ENCODE data around the gene SEMA4D. TPM values are rescaled to one million over a fixed set of nuclear protein-coding genes. Genes with fewer than 3 reads are reported as not detected.
"Not testable (repeated sequence)": the region's sequence is repeated elsewhere in the genome, so short reads cannot be mapped to it uniquely, and the experiment has no call there.

The SEMA4D gene
- total RNA-seq, 1 donor from 2014 or later: 79.7 TPM

DNA sequence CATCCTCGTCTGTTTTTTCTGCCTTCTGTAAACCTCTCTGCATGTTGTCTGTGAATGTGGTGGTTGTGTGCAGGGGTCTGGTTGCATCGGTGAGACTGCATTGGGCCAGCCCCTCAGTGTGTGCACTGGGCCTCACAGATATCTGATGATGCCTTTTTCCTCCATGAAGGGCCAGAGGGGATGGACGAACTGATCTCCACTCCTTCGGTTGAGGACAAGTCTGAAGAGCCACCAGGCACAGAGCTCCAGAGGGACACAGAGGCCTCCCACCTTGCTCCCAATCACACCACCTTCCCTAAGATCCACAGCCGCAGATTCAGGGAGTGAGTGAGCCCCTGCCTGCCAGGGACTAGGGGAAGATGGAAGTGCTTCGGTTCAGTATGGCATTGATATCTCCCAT, 148.3 kb downstream of the SEMA4D start:
- intact Hi-C loops (cut with micrococcal nuclease): no loop called here
- ATAC-seq (ENCODE audit: low read depth): no peak
- Mint-ChIP-seq H3K4me3 (no peak overlapping the region), H3K36me3 (ENCODE audit: low read depth) (peaks cover 96% of the 10 kb centered on the region), H3K27me3 (no peaks in the 10 kb centered on the region), H3K9me3 (no peaks in the 10 kb centered on the region), H3K27ac (no peak overlapping the region), H3K4me1 (peaks cover 10% of the 10 kb centered on the region)
- no peak for TF ChIP-seq CTCF (IDR thresholded peaks at IDR 0.05)
- no peak for DNase-seq
- ChIA-PET CTCF (no interaction called here), POLR2A (no interaction called here)

- intact Hi-C loops (cut with micrococcal nuclease): no loop called here
- Mint-ChIP-seq H3K9me3 (no peaks in the 10 kb centered on the region), H3K4me3 (no peak overlapping the region), H3K4me1 (peaks cover 8% of the 10 kb centered on the region), H3K36me3 (ENCODE audit: low read depth) (peaks cover 97% of the 10 kb centered on the region), H3K27me3 (no peaks in the 10 kb centered on the region), H3K27ac (no peak overlapping the region)
- POLR2A ChIA-PET: no interaction called here
- no peak for DNase-seq
- ATAC-seq (ENCODE audit: low read depth): no peak
- no peak for TF ChIP-seq CTCF (IDR thresholded peaks at IDR 0.05)
- CTCF ChIA-PET: interaction anchor here (1.8 to 2.1 kb wide), 2 partner anchors 23 to 201 kb away, joined by 4 to 7 read pairs; no protein-coding TSS in a partner anchor
Measured at GRCh38 chr9:89347651-89348050, 150.3 kb downstream of the SEMA4D start.

GRCh38 chr9:89346696-89347095, 151.2 kb downstream of the SEMA4D start:
- H3K36me3 Mint-ChIP-seq (ENCODE audit: low read depth): peaks cover 97% of the 10 kb centered on the region
- no peak overlapping the region for H3K4me3 Mint-ChIP-seq
- no peaks in the 10 kb centered on the region for H3K4me1 Mint-ChIP-seq
- no peak overlapping the region for H3K27ac Mint-ChIP-seq
- ATAC-seq (ENCODE audit: low read depth): no peak
- no peak for TF ChIP-seq CTCF (IDR thresholded peaks at IDR 0.05)
- H3K27me3 Mint-ChIP-seq: no peaks in the 10 kb centered on the region
- H3K9me3 Mint-ChIP-seq: no peaks in the 10 kb centered on the region
- intact Hi-C loops (cut with micrococcal nuclease): no loop called here
- no peak for DNase-seq
- ChIA-PET POLR2A (no interaction called here), CTCF (interaction anchor here (1.8 to 2.1 kb wide), 2 partner anchors 22 to 202 kb away, joined by 4 to 7 read pairs; no protein-coding TSS in a partner anchor)

- ChIA-PET POLR2A (no interaction called here), CTCF (no interaction called here)
- intact Hi-C loops (cut with micrococcal nuclease): no loop called here
- ATAC-seq (ENCODE audit: low read depth) (no peak), DNase-seq (no peak)
- H3K36me3 Mint-ChIP-seq (ENCODE audit: low read depth): peaks cover 97% of the 10 kb centered on the region
- H3K9me3 Mint-ChIP-seq: no peaks in the 10 kb centered on the region
- no peak for TF ChIP-seq CTCF (IDR thresholded peaks at IDR 0.05)
- no peak overlapping the region for H3K27ac Mint-ChIP-seq
- no peaks in the 10 kb centered on the region for H3K27me3 Mint-ChIP-seq
- H3K4me3 Mint-ChIP-seq: no peak overlapping the region
- H3K4me1 Mint-ChIP-seq: no peaks in the 10 kb centered on the region
Measured at GRCh38 chr9:89345476-89345875, 152.4 kb downstream of the SEMA4D start.

DNA sequence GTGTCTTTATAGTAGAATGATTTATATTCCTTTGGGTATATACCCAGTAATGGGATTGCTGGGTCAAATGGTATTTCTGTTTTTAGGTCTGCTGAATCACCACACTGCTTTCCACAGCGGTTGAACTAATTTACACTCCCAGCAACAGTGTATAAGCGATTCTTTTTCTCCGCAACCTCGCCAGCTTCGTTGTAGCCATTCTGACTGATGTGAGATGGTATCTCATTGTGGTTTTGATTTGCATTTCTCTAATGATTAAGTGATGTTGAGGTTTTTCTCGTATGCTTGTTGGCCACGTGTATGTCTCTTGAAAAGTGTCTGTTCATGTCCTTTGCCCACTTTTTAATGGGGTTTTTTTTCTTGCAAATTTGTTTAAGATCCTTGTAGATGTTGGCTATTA, 154.1 kb downstream of the SEMA4D start:
- H3K4me3 Mint-ChIP-seq; H3K9me3 Mint-ChIP-seq; POLR2A ChIA-PET; ATAC-seq (ENCODE audit: low read depth); intact Hi-C loops (cut with micrococcal nuclease); H3K27me3 Mint-ChIP-seq; DNase-seq; H3K4me1 Mint-ChIP-seq; H3K27ac Mint-ChIP-seq; CTCF ChIA-PET: not testable (repeated sequence)
- H3K36me3 Mint-ChIP-seq (ENCODE audit: low read depth): peaks cover 97% of the 10 kb centered on the region

DNA sequence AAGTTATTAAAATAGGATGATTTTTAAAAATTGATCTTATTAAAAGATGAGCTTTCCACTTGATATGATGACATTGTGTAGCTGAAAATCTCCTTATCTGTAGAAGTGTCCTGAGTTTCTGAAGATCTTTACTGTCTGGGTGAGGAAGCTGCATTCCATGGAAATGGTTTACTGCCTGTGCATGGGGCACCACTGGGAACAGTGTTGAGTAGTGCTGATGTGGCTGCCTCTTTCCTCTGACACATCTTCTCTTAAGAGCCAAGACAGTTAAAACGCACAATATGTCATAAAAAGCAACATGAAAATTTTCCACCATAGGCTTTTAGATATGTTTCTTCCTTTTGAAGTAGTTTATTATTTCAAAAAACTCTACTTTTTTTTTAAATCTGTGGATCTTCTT, 155.0 kb downstream of the SEMA4D start:
- ATAC-seq (ENCODE audit: low read depth) (no peak), DNase-seq (no peak)
- CTCF ChIA-PET: no interaction called here
- H3K27ac Mint-ChIP-seq: no peak overlapping the region
- intact Hi-C loops (cut with micrococcal nuclease): no loop called here
- H3K9me3 Mint-ChIP-seq: no peaks in the 10 kb centered on the region
- H3K36me3 Mint-ChIP-seq (ENCODE audit: low read depth): peaks cover 97% of the 10 kb centered on the region
- no peaks in the 10 kb centered on the region for H3K27me3 Mint-ChIP-seq
- no peak overlapping the region for H3K4me3 Mint-ChIP-seq
- TF ChIP-seq CTCF (IDR thresholded peaks at IDR 0.05): no peak
- POLR2A ChIA-PET: no interaction called here
- no peaks in the 10 kb centered on the region for H3K4me1 Mint-ChIP-seq

Measured in activated B cell treated with CpG ODN at 0.5 μM for 24 hours (primary cell).